Endothelial cell (in vitro differentiated cells): ENCODE results near the gene C1orf122. TPM values are rescaled to one million over a fixed set of nuclear protein-coding genes. Genes with fewer than 3 reads are reported as not detected.
A peak's percentile ranks its signal among the peaks of the same experiment; 100 is the strongest.

Experiments
- DNase-seq: peaks from one replicate; pipeline ENCODE4 v3.0.0; 2021; ENCODE audit warnings: low spot score
- H3K27ac Mint-ChIP-seq: one replicate; pipeline ENCODE4 v1.8.0; 2021; ENCODE audit warnings: mixed read lengths, inconsistent platforms; ENCODE audit not compliant: unreplicated experiment
- H3K27me3 Mint-ChIP-seq: one replicate; pipeline ENCODE4 v1.8.0; 2021; ENCODE audit warnings: mild to moderate bottlenecking, moderate library complexity, mixed read lengths, inconsistent platforms; ENCODE audit not compliant: unreplicated experiment
- H3K36me3 Mint-ChIP-seq: one replicate; pipeline ENCODE4 v1.8.0; 2021; ENCODE audit warnings: mild to moderate bottlenecking, low read depth, mixed read lengths, inconsistent platforms; ENCODE audit not compliant: unreplicated experiment
- H3K4me1 Mint-ChIP-seq: one replicate; pipeline ENCODE4 v1.8.0; 2021; ENCODE audit warnings: mild to moderate bottlenecking, mixed read lengths, inconsistent platforms; ENCODE audit not compliant: unreplicated experiment
- H3K4me3 Mint-ChIP-seq: one replicate; pipeline ENCODE4 v1.8.0; 2021; ENCODE audit warnings: mild to moderate bottlenecking, mixed read lengths, inconsistent platforms; ENCODE audit not compliant: unreplicated experiment
- H3K9me3 Mint-ChIP-seq: one replicate; pipeline ENCODE4 v1.8.0; 2021; ENCODE audit warnings: mixed read lengths, inconsistent platforms; ENCODE audit not compliant: unreplicated experiment
- long read RNA-seq: library from polyadenylated mRNA; unstranded; transcript quantifications from one replicate; pipeline ENCODE4 v2.0.0, GENCODE V29; 2020; ENCODE audit not compliant: unreplicated experiment
- total RNA-seq: library from RNA; stranded (reverse); fragmentation: NEBNext Ultra II Directional; extraction: Animal tissue kit (Norgen Biotek cat#: 25700); gene quantifications from one replicate; pipeline ENCODE4 v1.2.1, GENCODE V29; 2021; ENCODE audit not compliant: unreplicated experiment
- TF ChIP-seq, protein P1 (sequence below): fragments of 200-600 bp; sonication (generic); IDR thresholded peaks from one replicate; pipeline ENCODE4 v1.5.0; 2021; ENCODE audit warnings: antibody characterized with exemption; ENCODE audit not compliant: unreplicated experiment

C1orf122 gene
- total RNA-seq = 29.4 TPM
- long read RNA-seq, transcript C1orf122-202 (2 exons, 2,229 nt) = major isoform, 10 of 21 reads
- long read RNA-seq, transcript C1orf122-204 (3 exons, 1,234 nt) = minor isoform, 8 of 21 reads
- long read RNA-seq, partial matches to known transcripts = 0 of 21 reads
- long read RNA-seq, other reads (novel, unspliced or antisense) = 0 of 21 reads

- TF ChIP-seq, protein P1, sequence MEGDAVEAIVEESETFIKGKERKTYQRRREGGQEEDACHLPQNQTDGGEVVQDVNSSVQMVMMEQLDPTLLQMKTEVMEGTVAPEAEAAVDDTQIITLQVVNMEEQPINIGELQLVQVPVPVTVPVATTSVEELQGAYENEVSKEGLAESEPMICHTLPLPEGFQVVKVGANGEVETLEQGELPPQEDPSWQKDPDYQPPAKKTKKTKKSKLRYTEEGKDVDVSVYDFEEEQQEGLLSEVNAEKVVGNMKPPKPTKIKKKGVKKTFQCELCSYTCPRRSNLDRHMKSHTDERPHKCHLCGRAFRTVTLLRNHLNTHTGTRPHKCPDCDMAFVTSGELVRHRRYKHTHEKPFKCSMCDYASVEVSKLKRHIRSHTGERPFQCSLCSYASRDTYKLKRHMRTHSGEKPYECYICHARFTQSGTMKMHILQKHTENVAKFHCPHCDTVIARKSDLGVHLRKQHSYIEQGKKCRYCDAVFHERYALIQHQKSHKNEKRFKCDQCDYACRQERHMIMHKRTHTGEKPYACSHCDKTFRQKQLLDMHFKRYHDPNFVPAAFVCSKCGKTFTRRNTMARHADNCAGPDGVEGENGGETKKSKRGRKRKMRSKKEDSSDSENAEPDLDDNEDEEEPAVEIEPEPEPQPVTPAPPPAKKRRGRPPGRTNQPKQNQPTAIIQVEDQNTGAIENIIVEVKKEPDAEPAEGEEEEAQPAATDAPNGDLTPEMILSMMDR = no peak
- Mint-ChIP-seq H3K27me3 (peaks cover 2% of the 10 kb centered on the region), H3K4me1 (peaks cover 9% of the 10 kb centered on the region), H3K9me3 (no peaks in the 10 kb centered on the region), H3K36me3 (peaks cover 30% of the 10 kb centered on the region), H3K4me3 (peak within 1 kb of the TSS; percentile 94), H3K27ac (peak within 1 kb of the TSS; percentile 89)
- peak; percentile 94 for DNase-seq
These were observed at the start of gene C1orf122, which contains the start of gene YRDC for GRCh38 chr1:37807555-37808368. Gene C1orf122, plus strand, starts transcription at chr1:37807790. Its CDS starts 615 bp downstream, at chr1:37808405. Gene YRDC, minus strand, starts transcription at chr1:37808208. Its CDS starts 28 bp downstream, at chr1:37808180.

GRCh38 chr1:37759451-37759850 is 48.1 kb upstream of the C1orf122 start:
- Mint-ChIP-seq H3K27me3 (peaks cover 19% of the 10 kb centered on the region), H3K9me3 (no peaks in the 10 kb centered on the region), H3K4me1 (peaks cover 3% of the 10 kb centered on the region), H3K4me3 (no peak overlapping the region), H3K27ac (no peak overlapping the region), H3K36me3 (peaks cover under 1% of the 10 kb centered on the region)
- TF ChIP-seq, protein P1 = no peak
- DNase-seq = no peak

DNA sequence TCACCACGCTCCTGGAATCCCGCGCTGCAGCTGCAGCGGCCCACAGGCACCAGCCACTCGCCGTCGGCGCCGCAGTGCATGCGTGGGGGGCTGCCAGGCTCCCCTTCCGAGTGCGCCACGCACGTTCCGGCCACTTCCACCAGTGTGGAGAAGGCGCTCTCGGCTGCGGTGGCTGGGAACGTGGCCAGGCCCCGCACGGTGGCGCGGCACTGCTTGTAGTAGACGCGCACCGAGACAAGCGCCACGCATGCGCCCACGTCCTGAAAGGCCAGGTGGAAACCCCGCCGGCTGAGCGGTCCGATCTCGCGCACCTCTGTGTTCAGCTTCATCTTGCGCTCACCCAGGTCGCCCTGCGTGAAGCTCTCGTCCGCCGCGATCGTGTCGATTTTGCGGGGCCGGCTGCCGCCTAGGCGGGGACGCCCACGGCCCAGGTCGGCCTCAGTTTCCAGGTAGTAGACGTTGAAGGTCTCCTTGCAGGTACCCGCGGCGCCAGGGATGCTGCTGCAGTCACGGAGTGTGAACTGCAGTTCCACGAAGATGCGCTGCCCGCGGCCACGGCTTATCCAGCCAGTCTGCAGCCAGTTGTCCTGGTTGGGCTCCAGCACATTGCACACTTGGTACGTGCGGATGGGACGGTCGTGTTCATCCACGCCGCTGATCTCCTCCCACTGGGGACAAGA is 46.0 kb upstream of the C1orf122 start:
- Mint-ChIP-seq H3K36me3 (peaks cover 4% of the 10 kb centered on the region), H3K4me3 (no peak overlapping the region), H3K27ac (no peak overlapping the region), H3K27me3 (peaks cover 34% of the 10 kb centered on the region), H3K9me3 (no peaks in the 10 kb centered on the region), H3K4me1 (peaks cover 16% of the 10 kb centered on the region)
- no peak for DNase-seq
- TF ChIP-seq, protein P1 = no peak

GRCh38 chr1:37762516-37762915 is 45.1 kb upstream of the C1orf122 start:
- H3K4me1 Mint-ChIP-seq = peaks cover 19% of the 10 kb centered on the region
- H3K9me3 Mint-ChIP-seq = no peaks in the 10 kb centered on the region
- peaks cover 4% of the 10 kb centered on the region for H3K36me3 Mint-ChIP-seq
- peaks cover 33% of the 10 kb centered on the region for H3K27me3 Mint-ChIP-seq
- no peak overlapping the region for H3K4me3 Mint-ChIP-seq
- TF ChIP-seq, protein P1 = no peak
- H3K27ac Mint-ChIP-seq = no peak overlapping the region
- no peak for DNase-seq
